Endothelial cell of umbilical vein (primary cell): ENCODE results near the gene TLNRD1.
A peak's percentile ranks its signal among the peaks of the same experiment; 100 is the strongest.

Source experiments
- CTCF ChIP-seq, 2 donors: IDR thresholded peaks; 1 replicate in 1 of 2; 2 replicates in 1 of 2; pipeline ENCODE4 v1.5.1; 2011; ENCODE audit warnings: low read length in 2 of 2, mild to moderate bottlenecking in 2 of 2, moderate library complexity in 2 of 2, control low read depth in 1 of 2, inconsistent platforms in 1 of 2, low read depth in 1 of 2; ENCODE audit not compliant: insufficient read depth in 1 of 2; ENCODE audit errors: extremely low read depth in 1 of 2
- EZH2 ChIP-seq: IDR thresholded peaks from 2 replicates; pipeline ENCODE4 v1.6.1; 2012; ENCODE audit warnings: borderline replicate concordance, low read depth, mild to moderate bottlenecking, moderate library complexity, low read length, inconsistent platforms; ENCODE audit not compliant: severe bottlenecking
- FOS ChIP-seq: IDR thresholded peaks from 2 replicates; pipeline ENCODE4 v1.6.1; 2011; ENCODE audit warnings: mild to moderate bottlenecking, low read length, moderate library complexity, borderline replicate concordance; ENCODE audit not compliant: insufficient read depth
- GATA2 ChIP-seq: IDR thresholded peaks from 2 replicates; pipeline ENCODE4 v1.7.0; 2011; ENCODE audit warnings: low read depth, mild to moderate bottlenecking, moderate library complexity, mixed read lengths, low read length; ENCODE audit not compliant: insufficient read length, insufficient read depth
- JUN ChIP-seq: IDR thresholded peaks from 2 replicates; pipeline ENCODE4 v1.6.1; 2011; ENCODE audit warnings: borderline replicate concordance, low read depth; ENCODE audit not compliant: insufficient read length, insufficient read depth
- MAX ChIP-seq: IDR thresholded peaks from 2 replicates; pipeline ENCODE4 v1.6.1; 2011; ENCODE audit not compliant: insufficient read depth, insufficient read length
- MYC ChIP-seq: IDR thresholded peaks from one replicate; pipeline ENCODE4 v1.6.1; 2011; ENCODE audit warnings: mild to moderate bottlenecking, low read depth, low read length
- POLR2A ChIP-seq: IDR thresholded peaks from 2 replicates; pipeline ENCODE4 v1.6.1; 2012; ENCODE audit warnings: low read depth, mild to moderate bottlenecking, control low read depth, low read length
- POLR2AphosphoS5 ChIP-seq: IDR thresholded peaks from 2 replicates; pipeline ENCODE4 v1.6.1; 2012; ENCODE audit warnings: low read depth, mild to moderate bottlenecking, control low read depth, low read length, moderate library complexity; ENCODE audit not compliant: insufficient read depth

GRCh38 chr15:81038975-81039607, 38.4 kb downstream of the TLNRD1 start:
- TF ChIP-seq EZH2 (no peak), POLR2A (peak; percentile 31), CTCF (IDR thresholded peaks at IDR 0.05; ENCODE audit: extremely low read depth in 1 of 2, insufficient read depth in 1 of 2, low read depth in 1 of 2, low read length in 2 of 2) (no peak), MAX (no peak), POLR2AphosphoS5 (peak; percentile 63), MYC (no peak), JUN (peak; percentile 52), FOS (peak; percentile 72), GATA2 (peak; percentile 81)
